Subcutaneous abdominal adipose tissue (tissue), 5 donors: ENCODE measurements around the gene RADIL.
"Not testable (repeated sequence)": the region's sequence is repeated elsewhere in the genome, so short reads cannot be mapped to it uniquely, and the experiment has no call there.

Experiments
- H3K27ac ChIP-seq: one replicate; pipeline ENCODE4 v1.7.0; 2013; ENCODE audit warnings: low read depth, mild to moderate bottlenecking, inconsistent platforms, low read length, moderate library complexity
- H3K27me3 ChIP-seq, 5 donors: one replicate each; pipeline ENCODE4 v1.7.0; 2013; ENCODE audit warnings: low read length in 5 of 5, inconsistent platforms in 1 of 5; ENCODE audit not compliant: control insufficient read depth in 5 of 5, insufficient read depth in 4 of 5
- H3K36me3 ChIP-seq, 5 donors: one replicate each; pipeline ENCODE4 v1.7.0; 2013; ENCODE audit warnings: low read length in 5 of 5; ENCODE audit not compliant: control insufficient read depth in 5 of 5, insufficient read depth in 5 of 5
- H3K4me1 ChIP-seq, 5 donors: one replicate each; pipeline ENCODE4 v1.7.0; 2013; ENCODE audit warnings: low read length in 5 of 5, mild to moderate bottlenecking in 3 of 5, moderate library complexity in 1 of 5; ENCODE audit not compliant: control insufficient read depth in 5 of 5, insufficient read depth in 5 of 5
- H3K4me3 ChIP-seq, 5 donors: one replicate each; pipeline ENCODE4 v1.7.0; 2013; ENCODE audit warnings: low read length in 5 of 5, low read depth in 1 of 5
- H3K9ac ChIP-seq, 5 donors: one replicate each; pipeline ENCODE4 v1.7.0; 2013; ENCODE audit warnings: low read length in 5 of 5, mild to moderate bottlenecking in 4 of 5, moderate library complexity in 3 of 5
- H3K9me3 ChIP-seq, 5 donors: one replicate each; pipeline ENCODE4 v1.7.0; 2013; ENCODE audit warnings: low read length in 5 of 5; ENCODE audit not compliant: control insufficient read depth in 5 of 5
- donor health status: healthy.
- donor health status: healthy.
- donor health status: healthy.
- donor health status: healthy.
- donor health status: healthy.

RADIL gene

DNA sequence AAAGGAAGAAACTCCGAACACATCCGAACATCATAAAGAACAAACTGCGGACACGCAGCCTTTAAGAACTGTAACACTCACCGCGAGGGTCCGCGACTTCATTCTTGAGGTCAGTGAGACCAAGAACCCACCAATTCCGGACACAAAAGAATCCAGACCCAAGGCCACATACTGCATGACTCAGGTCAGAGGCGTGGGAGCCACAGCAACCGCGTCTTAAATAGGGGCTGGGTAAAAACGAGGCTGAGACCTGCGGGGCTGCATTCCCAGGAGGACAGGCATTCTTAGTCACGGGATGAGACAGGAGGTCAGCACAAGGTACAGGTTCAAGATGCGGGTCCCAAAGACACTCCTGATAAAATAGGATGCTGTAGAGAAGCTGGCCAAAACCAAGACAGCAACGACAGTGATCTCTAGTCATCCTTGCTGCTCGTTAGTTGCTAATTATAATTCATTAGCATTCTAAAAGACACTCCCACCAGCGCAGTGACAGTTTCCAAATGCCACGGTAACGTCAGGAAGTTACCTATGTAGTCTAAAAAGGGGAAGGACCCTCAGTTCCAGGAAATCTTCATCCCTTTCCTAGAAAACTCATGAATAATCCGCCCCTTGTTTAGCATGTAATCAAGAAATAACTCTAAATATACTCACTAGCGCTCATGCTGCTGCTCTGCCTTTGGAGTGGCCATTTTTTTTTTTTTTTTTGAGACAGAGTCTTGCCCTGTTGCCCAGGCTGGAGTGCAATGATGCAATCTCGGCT is 88.7 kb downstream of the RADIL start:
- peaks cover 0 to 23% (median 19%) of the 10 kb centered on the region in 5 donors for H3K36me3 ChIP-seq
- no peaks in the 10 kb centered on the region for H3K27me3 ChIP-seq
- no peaks in the 10 kb centered on the region for H3K9me3 ChIP-seq
- no peak overlapping the region for H3K4me3 ChIP-seq
- H3K4me1 ChIP-seq, result peaks cover 0 to 24% (median 19%) of the 10 kb centered on the region in 5 donors
- H3K9ac ChIP-seq, result no peak overlapping the region
- no peak overlapping the region for H3K27ac ChIP-seq

DNA sequence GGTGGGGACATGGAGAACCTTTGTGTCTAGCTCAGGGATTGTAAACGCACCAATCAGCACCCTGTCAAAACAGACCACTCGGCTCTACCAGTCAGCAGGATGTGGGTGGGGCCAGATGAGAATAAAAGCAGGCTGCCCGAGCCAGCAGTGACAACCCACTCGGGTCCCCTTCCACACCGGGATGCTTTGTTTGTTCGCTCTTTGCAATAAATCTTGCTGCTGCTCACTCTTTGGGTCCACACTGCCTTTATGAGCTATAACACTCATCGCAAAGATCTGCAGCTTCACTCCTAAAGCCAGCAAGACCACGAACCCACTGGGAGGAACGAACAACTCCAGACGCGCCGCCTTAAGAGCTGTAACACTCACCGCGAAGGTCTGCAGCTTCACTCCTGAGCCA is 89.3 kb downstream of the RADIL start:
- H3K4me3 ChIP-seq, H3K9ac ChIP-seq, H3K27ac ChIP-seq, H3K9me3 ChIP-seq, H3K27me3 ChIP-seq: not testable (repeated sequence)
- Histone ChIP-seq H3K4me1 (peaks cover 0 to 26% (median 17%) of the 10 kb centered on the region in 5 donors), H3K36me3 (peaks cover 0 to 29% (median 23%) of the 10 kb centered on the region in 5 donors)

DNA sequence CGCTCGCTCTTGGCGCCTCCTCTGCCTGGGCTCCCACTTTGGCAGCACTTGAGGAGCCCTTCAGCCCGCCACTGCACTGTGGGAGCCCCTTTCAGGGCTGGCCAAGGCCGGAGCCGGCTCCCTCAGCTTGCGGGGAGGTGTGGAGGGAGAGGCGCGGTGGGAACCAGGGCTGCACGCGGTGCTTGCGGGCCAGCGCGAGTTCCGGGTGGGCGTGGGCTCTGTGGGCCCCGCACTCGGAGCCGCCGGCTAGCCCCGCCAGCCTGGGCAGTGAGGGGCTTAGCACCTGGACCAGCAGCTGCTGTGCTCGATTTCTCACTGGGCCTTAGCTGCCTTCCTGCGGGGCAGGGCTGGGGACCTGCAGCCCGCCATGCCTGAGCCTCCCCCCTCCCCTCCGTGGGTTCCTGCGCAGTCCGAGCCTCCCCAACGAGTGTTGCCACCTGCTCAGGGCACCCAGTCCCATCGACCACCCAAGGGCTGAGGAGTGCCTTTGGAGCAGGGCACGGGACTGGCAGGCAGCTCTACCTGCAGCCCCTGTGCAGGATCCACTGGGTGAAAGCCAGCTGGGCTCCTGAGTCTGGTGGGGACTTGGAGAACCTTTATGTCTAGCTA is 90.0 kb downstream of the RADIL start:
- H3K27ac ChIP-seq, H3K27me3 ChIP-seq, H3K9me3 ChIP-seq, H3K4me3 ChIP-seq, H3K9ac ChIP-seq: not testable (repeated sequence)
- H3K4me1 ChIP-seq, result peaks cover 0 to 26% (median 17%) of the 10 kb centered on the region in 5 donors
- H3K36me3 ChIP-seq, result peaks cover 0 to 35% (median 28%) of the 10 kb centered on the region in 5 donors

DNA sequence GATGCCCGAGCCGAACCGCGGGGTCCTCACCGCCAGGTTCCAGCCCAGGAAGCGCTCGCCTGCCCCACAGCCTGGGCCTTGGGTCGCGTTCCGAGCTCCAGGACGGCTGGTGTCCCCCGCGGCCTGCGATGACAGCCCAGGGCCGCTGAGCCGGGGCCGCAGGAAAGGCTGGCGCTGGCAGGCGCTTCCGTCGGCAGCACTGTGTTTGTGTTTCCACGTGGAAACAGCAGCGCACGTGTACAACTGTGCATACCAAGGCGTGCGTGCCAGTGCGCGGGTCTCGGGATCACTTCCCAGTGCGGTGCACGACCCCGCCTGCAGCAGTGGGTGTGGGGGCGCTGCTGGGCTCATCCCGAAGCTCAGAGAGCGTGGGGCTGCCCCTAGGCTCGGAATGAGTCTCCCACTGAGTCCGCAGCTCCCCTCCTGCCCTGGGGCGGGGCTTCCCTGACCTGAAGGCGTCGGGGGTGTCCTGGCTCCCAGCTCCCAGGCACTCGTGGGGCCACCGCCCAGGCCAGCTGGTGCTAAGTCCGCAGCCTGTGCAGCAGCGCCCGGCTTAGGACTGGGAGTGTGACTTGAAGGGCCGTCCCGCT is 90.9 kb downstream of the RADIL start:
- Histone ChIP-seq H3K27ac (no peak overlapping the region), H3K9me3 (no peaks in the 10 kb centered on the region), H3K9ac (peak overlapping the region in 2 of 5 donors; percentile 25 to 61), H3K4me1 (peaks cover 0 to 22% (median 14%) of the 10 kb centered on the region in 5 donors), H3K4me3 (peak overlapping the region in 4 of 5 donors; percentile 50 to 70 (median 64)), H3K27me3 (no peaks in the 10 kb centered on the region), H3K36me3 (peaks cover 0 to 44% (median 37%) of the 10 kb centered on the region in 5 donors)

DNA sequence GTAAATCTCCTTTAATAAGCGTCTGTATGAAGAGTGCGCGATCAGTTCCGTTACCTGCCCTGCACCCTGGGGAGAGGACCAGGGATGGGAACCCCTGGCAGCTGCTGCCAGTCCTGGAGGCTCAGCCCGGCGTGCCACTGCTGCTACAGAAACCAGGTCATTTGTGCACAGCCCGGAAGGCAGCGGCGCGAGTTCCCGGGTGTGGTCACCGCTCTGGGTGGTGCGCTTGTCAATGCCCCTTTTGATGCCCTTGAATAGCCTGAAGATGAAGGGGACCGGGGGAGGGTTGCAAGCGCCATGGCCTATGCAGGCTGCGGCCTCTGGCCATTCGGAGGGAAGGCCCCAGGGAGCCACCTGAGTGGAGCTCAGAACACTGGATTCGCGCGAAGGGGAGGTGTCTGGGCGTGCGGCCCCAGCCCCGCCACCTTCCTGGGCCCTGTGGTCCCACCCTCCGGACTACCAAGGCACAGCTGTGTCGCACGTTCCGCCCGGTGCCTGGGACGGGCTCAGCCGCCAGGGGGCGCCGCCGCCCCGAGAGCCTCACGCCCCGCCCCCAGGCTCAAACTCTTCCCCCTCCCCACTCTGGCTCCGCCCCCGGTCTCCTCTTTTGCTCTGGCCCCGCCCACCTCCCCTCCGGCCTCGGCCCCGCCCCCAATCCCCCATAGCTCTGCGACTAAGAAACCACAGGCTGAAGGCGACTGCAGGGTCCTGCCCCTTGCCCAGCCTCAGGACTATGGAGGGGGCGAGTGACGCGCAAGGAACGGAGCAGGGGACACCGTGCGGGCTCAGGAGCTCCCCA is 91.6 kb downstream of the RADIL start:
- H3K27ac ChIP-seq, result no peak overlapping the region
- peak overlapping the region in 4 of 5 donors; percentile 50 to 70 (median 64) for H3K4me3 ChIP-seq
- no peaks in the 10 kb centered on the region for H3K27me3 ChIP-seq
- H3K9me3 ChIP-seq, result no peaks in the 10 kb centered on the region
- H3K4me1 ChIP-seq, result peaks cover 0 to 22% (median 14%) of the 10 kb centered on the region in 5 donors
- H3K9ac ChIP-seq, result peak overlapping the region in 2 of 5 donors; percentile 25 to 61
- H3K36me3 ChIP-seq, result peaks cover 0 to 51% (median 43%) of the 10 kb centered on the region in 5 donors

DNA sequence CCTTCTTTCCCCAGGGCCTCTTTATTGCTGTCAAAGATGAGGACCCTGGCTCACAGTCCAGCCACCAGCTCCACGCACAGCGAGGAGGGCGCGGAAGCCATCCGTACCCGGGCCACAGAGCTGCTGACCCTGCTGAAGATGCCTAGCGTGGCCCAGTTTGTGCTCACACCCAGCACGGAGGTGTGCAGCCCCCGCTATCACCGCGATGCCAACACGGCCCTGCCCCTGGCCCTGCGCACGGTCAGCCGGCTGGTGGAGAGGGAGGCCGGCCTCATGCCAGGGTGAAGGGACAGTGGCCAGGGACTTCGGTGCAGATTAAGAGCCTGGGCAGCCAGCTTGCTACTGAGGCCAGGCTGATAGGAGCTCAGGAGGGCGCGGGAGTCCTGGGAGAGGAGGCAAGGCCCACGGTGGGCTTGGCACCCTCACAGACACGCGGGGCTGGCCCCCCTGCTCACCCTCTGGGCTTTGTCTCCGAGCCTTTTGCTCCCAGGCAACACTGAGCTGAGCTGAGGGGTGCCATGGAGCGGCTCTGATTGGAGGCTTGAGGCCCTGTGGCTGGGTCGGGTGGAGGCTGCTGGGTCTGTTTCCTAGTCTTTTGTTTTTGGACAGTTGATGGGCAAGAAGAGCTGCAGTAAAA is 92.3 kb downstream of the RADIL start:
- Histone ChIP-seq H3K4me3 (no peak overlapping the region), H3K4me1 (peaks cover 0 to 22% (median 14%) of the 10 kb centered on the region in 5 donors), H3K36me3 (peaks cover 0 to 58% (median 51%) of the 10 kb centered on the region in 5 donors), H3K27me3 (no peaks in the 10 kb centered on the region), H3K9me3 (no peaks in the 10 kb centered on the region), H3K27ac (no peak overlapping the region), H3K9ac (no peak overlapping the region)

DNA sequence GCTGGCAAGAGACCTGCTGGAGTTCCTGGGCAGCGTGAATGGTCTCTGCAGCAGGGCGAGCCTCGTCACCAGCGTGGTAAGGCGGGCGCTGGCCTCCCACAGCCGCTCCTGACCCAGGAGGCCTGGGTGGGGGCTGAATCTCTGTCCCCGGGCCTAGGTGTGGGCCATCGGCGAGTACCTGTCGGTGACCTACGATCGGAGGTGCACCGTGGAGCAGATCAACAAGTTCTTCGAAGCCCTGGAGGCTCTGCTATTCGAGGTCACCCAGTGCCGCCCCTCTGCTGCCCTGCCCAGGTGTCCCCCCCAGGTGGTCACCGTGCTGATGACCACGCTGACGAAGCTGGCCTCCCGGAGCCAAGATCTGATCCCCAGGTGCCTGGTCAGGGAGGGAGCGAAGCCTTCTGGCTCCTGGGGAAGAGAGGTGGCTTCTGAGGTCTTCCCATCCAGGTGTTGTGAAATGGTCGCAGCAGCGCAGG is 93.0 kb downstream of the RADIL start:
- no peak overlapping the region for H3K9ac ChIP-seq
- no peaks in the 10 kb centered on the region for H3K9me3 ChIP-seq
- H3K27ac ChIP-seq, result no peak overlapping the region
- H3K4me1 ChIP-seq, result peaks cover 0 to 22% (median 14%) of the 10 kb centered on the region in 5 donors
- no peak overlapping the region for H3K4me3 ChIP-seq
- peaks cover 0 to 65% (median 57%) of the 10 kb centered on the region in 5 donors for H3K36me3 ChIP-seq
- no peaks in the 10 kb centered on the region for H3K27me3 ChIP-seq

DNA sequence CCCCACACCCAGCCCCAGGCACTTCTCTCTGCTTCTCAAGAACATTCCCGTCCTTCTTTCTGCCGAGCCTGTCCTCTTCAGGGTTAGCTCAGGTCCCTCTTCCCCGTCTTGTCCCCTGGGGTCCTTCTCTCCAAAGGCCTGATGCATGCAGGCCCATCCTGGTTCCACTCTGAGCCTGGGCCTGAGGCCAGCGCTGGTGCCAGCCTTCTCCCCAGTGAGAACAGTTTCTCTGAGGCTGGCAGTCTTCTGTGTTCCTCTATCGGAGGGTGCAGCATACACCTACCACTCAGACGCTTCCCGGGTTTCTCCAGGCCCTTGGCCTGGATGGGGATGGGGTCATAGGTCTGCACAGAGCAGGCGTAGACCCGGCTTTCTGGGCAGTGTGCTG is 93.4 kb downstream of the RADIL start:
- H3K27me3 ChIP-seq, result no peaks in the 10 kb centered on the region
- H3K9ac ChIP-seq, result no peak overlapping the region
- H3K36me3 ChIP-seq, result peaks cover 0 to 70% (median 62%) of the 10 kb centered on the region in 5 donors
- no peak overlapping the region for H3K27ac ChIP-seq
- peaks cover 0 to 22% (median 14%) of the 10 kb centered on the region in 5 donors for H3K4me1 ChIP-seq
- no peak overlapping the region for H3K4me3 ChIP-seq
- no peaks in the 10 kb centered on the region for H3K9me3 ChIP-seq
